Calu3 (cell line): ENCODE measurements around the gene IL1RN. TPM values are rescaled to one million over a fixed set of nuclear protein-coding genes. Genes with fewer than 3 reads are reported as not detected.

ENCODE experiments used
- BruUV-seq: library from RNA; stranded (reverse); fragments of 400-500 nt; replicated peaks from 2 replicates; lab custom pipeline; 2021; lab: Mats Ljungman, UMichigan
- CTCF ChIA-PET: fragments of 300-600 bp; sonication (Branson Sonifier 250); formaldehyde crosslinking; loops from one replicate; lab custom pipeline; 2022; ENCODE audit warnings: antibody characterized with exemption; lab: Charles Lee
- DNase-seq: peaks from one replicate; pipeline ENCODE4 v3.0.0; 2022
- H3K27ac Mint-ChIP-seq: one replicate; pipeline ENCODE4 v1.8.0; 2022; ENCODE audit warnings: mixed read lengths; ENCODE audit not compliant: unreplicated experiment
- H3K27me3 Mint-ChIP-seq: one replicate; pipeline ENCODE4 v1.8.0; 2022; ENCODE audit warnings: mixed read lengths; ENCODE audit not compliant: unreplicated experiment
- H3K36me3 Mint-ChIP-seq: one replicate; pipeline ENCODE4 v1.8.0; 2022; ENCODE audit warnings: mild to moderate bottlenecking, moderate library complexity, mixed read lengths; ENCODE audit not compliant: insufficient read depth, unreplicated experiment
- H3K4me1 Mint-ChIP-seq: one replicate; pipeline ENCODE4 v1.8.0; 2022; ENCODE audit warnings: mild to moderate bottlenecking, low read depth, mixed read lengths; ENCODE audit not compliant: unreplicated experiment
- H3K4me3 Mint-ChIP-seq: one replicate; pipeline ENCODE4 v1.8.0; 2022; ENCODE audit warnings: mild to moderate bottlenecking, low read depth, moderate library complexity, mixed read lengths; ENCODE audit not compliant: unreplicated experiment
- H3K9me3 Mint-ChIP-seq: one replicate; pipeline ENCODE4 v1.8.0; 2022; ENCODE audit warnings: low read depth, mixed read lengths; ENCODE audit not compliant: unreplicated experiment
- CTCF ChIP-seq: fragments of 200-600 bp; IDR thresholded peaks from one replicate; pipeline ENCODE4 v1.8.0; 2022; ENCODE audit warnings: antibody characterized with exemption; ENCODE audit not compliant: unreplicated experiment
- intact Hi-C: fragments of 100-400 bp; cut with micrococcal nuclease; formaldehyde crosslinking; loops from one replicate; pipeline ENCODE4 v1.10.0; 2022; ENCODE audit not compliant: unreplicated experiment
- total RNA-seq: library from RNA; stranded (reverse); gene quantifications from 2 replicates; pipeline ENCODE4 v1.2.3, GENCODE V29; 2022

IL1RN gene
- total RNA-seq, 1 experiment from 2014 or later: 19.4 TPM

DNA sequence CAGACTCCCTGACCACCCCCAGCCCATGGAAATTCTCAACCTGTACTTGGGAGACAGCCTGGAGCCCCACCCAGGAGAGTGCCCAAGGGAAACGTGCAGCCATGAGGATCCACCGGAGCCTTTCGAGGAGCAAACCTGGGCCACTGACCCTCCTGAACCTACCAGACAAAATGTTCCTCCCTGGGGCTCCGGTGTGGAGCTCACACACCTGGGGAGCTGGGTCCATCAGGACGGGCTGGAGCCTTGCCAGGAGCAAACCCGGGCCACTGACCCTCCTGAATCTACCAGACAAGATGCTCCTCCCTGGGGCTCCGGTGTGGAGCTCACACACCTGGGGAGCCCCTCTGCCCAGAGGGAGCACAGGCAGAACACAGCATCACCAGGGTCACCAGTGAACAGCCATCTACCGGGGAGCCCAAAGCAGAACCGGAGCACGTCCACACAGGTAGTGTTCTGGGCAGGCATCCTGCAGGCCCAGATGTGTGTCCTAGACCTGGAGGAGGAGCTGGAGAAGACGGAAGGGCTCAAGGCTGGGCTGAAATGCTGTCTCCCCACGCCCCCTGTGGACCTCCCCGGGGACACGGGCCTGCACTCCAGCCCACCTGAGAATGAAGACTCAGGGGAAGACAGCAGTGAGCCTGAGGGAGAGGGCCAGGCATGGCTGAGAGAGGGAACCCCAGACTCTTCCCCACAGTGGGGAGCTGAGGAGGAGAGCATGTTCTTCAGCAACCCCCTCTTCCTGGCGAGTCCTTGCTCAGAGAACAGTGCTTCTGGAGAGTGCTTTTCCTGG, 55.3 kb downstream of the IL1RN start:
- Mint-ChIP-seq H3K27me3 (no peaks in the 10 kb centered on the region), H3K27ac (no peak overlapping the region), H3K4me1 (no peaks in the 10 kb centered on the region), H3K4me3 (no peak overlapping the region), H3K9me3 (no peaks in the 10 kb centered on the region), H3K36me3 (peaks cover 9% of the 10 kb centered on the region)
- no TSS peak for BruUV-seq
- no peak for DNase-seq
- intact Hi-C loops: no loop called here
- CTCF ChIA-PET: no interaction called here
- no peak for TF ChIP-seq CTCF

- Mint-ChIP-seq H3K27me3 (no peaks in the 10 kb centered on the region), H3K36me3 (peaks cover 9% of the 10 kb centered on the region), H3K9me3 (no peaks in the 10 kb centered on the region), H3K27ac (no peak overlapping the region), H3K4me3 (no peak overlapping the region), H3K4me1 (no peaks in the 10 kb centered on the region)
- CTCF ChIA-PET: interaction anchor here (0.6 kb wide), 1 partner anchor 90 kb away, joined by 4 read pairs; no protein-coding TSS in a partner anchor
- TF ChIP-seq CTCF: no peak
- BruUV-seq: no TSS peak
- intact Hi-C loops: no loop called here
- DNase-seq: no peak
These were observed 55.9 kb downstream of the IL1RN start for GRCh38 chr2:113183264-113183663.

Other genes with a start within 250 kb of the IL1RN start
- 1.9 and 2.0 TPM in 2 replicates for gene IL37, start 216.4 kb upstream of the IL1RN start, total RNA-seq
- 0.38 TPM in 1 of 2 replicates, not detected in the other for gene IL36G, start 149.6 kb upstream of the IL1RN start, total RNA-seq
- gene IL36A, start 122.1 kb upstream of the IL1RN start, total RNA-seq: not detected in 2 replicates
- gene IL36B, start 74.7 kb upstream of the IL1RN start, total RNA-seq: not detected in 2 replicates
- gene IL36RN, start 68.4 kb upstream of the IL1RN start, total RNA-seq: 0.12 and 0.22 TPM in 2 replicates
- not detected in 2 replicates for gene IL1F10, start 59.6 kb upstream of the IL1RN start, total RNA-seq
- gene PSD4, start 46.4 kb downstream of the IL1RN start, total RNA-seq: 58.7 and 64.5 TPM in 2 replicates
- 12.2 and 14.5 TPM in 2 replicates for gene PAX8, start 151.3 kb downstream of the IL1RN start, total RNA-seq